H1 (cell line): ENCODE measurements around the gene WNT5A. TPM values are rescaled to one million over a fixed set of nuclear protein-coding genes. Genes with fewer than 3 reads are reported as not detected.

Source experiments
- CTCF ChIA-PET: fragments of 300-600 bp; sonication (Branson Sonifier 250); formaldehyde crosslinking; loops from one replicate; lab custom pipeline; 2021; ENCODE audit not compliant: partially characterized antibody; lab: Charles Lee
- POLR2A ChIA-PET: fragments of 300-600 bp; sonication (Branson Sonifier 250); formaldehyde crosslinking; loops from one replicate; lab custom pipeline; 2021; ENCODE audit warnings: inconsistent platforms; ENCODE audit not compliant: partially characterized antibody; lab: Charles Lee
- DNase-seq, 2 experiments: peaks; one replicate each; pipeline versions ENCODE4 v3.0.0 to v3.0.0-alpha.2; 2010 to 2022; ENCODE audit warnings: low spot score in 2 of 2, low read depth in 1 of 2, mixed read lengths in 1 of 2
- FAIRE-seq: peaks from 2 replicates; lab custom pipeline; 2011; peaks lifted over from hg19 to GRCh38; lab: Jason Lieb, UNC
- H2AFZ ChIP-seq: 2 replicates; pipeline ENCODE4 v1.8.1; 2012; ENCODE audit warnings: low read length, inconsistent platforms
- H2AK5ac ChIP-seq: 2 replicates; pipeline ENCODE4 v1.6.1; 2013; ENCODE audit warnings: low read depth, low read length
- H2BK120ac ChIP-seq: replicated peaks from 2 replicates; pipeline ENCODE3; 2013; ENCODE audit warnings: low read depth, low read length, inconsistent platforms
- H2BK12ac ChIP-seq: 2 replicates; pipeline ENCODE4 v1.6.1; 2013; ENCODE audit warnings: low read depth, low read length
- H2BK15ac ChIP-seq: 2 replicates; pipeline ENCODE4 v1.6.1; 2013; ENCODE audit warnings: low read length
- H2BK20ac ChIP-seq: 2 replicates; pipeline ENCODE4 v1.6.1; 2013; ENCODE audit warnings: low read length
- H2BK5ac ChIP-seq: 2 replicates; pipeline ENCODE4 v1.6.1; 2013; ENCODE audit warnings: low read depth, low read length
- H3K14ac ChIP-seq: 2 replicates; pipeline ENCODE4 v1.6.1; 2013; ENCODE audit warnings: inconsistent platforms; ENCODE audit not compliant: insufficient read length
- H3K18ac ChIP-seq: 2 replicates; pipeline ENCODE4 v1.6.1; 2013; ENCODE audit warnings: low read length; ENCODE audit errors: extremely low read depth
- H3K23ac ChIP-seq: 2 replicates; pipeline ENCODE4 v1.6.1; 2013; ENCODE audit warnings: inconsistent platforms; ENCODE audit not compliant: insufficient read length
- H3K23me2 ChIP-seq: 2 replicates; pipeline ENCODE4 v1.6.1; 2013; ENCODE audit warnings: low read depth, low read length
- H3K27ac ChIP-seq: 2 replicates; pipeline ENCODE4 v1.6.1; 2011; ENCODE audit warnings: low read depth, low read length, inconsistent platforms
- H3K27me3 ChIP-seq, 4 experiments: replicated peaks in 1 of 4; 1 replicate in 1 of 4; 2 replicates in 3 of 4; pipeline versions ENCODE4 v1.6.1 to v1.8.1; 2011 to 2013; ENCODE audit warnings: low read length in 3 of 4, mild to moderate bottlenecking in 3 of 4, inconsistent platforms in 2 of 4, mixed read lengths in 2 of 4, moderate library complexity in 1 of 4; ENCODE audit not compliant: control insufficient read depth in 3 of 4, insufficient read depth in 3 of 4; ENCODE audit errors: extremely low read depth in 1 of 4
- H3K36me3 ChIP-seq, 4 experiments: 2 replicates each; pipeline versions ENCODE4 v1.6.1 to v1.8.1; 2011 to 2013; ENCODE audit warnings: mild to moderate bottlenecking in 4 of 4, low read length in 3 of 4, moderate library complexity in 2 of 4, control low read depth in 1 of 4, inconsistent platforms in 1 of 4; ENCODE audit not compliant: insufficient read depth in 4 of 4, control insufficient read depth in 2 of 4
- H3K4ac ChIP-seq: replicated peaks from 2 replicates; pipeline ENCODE3; 2013; ENCODE audit warnings: low read length, low read depth, mixed read lengths, inconsistent platforms; ENCODE audit not compliant: insufficient read length
- H3K4me1 ChIP-seq, 4 experiments: replicated peaks in 1 of 4; 1 replicate in 1 of 4; 2 replicates in 3 of 4; pipeline versions ENCODE4 v1.6.1 to v1.8.1; 2011 to 2013; ENCODE audit warnings: low read length in 3 of 4, inconsistent platforms in 2 of 4, mixed read lengths in 1 of 4; ENCODE audit not compliant: insufficient read depth in 4 of 4, control insufficient read depth in 3 of 4
- H3K4me2 ChIP-seq, 2 experiments: 2 replicates each; pipeline versions ENCODE4 v1.6.1 to v1.8.1; 2011 to 2013; ENCODE audit warnings: low read depth in 2 of 2, low read length in 2 of 2, control low read depth in 1 of 2, inconsistent platforms in 1 of 2, mild to moderate bottlenecking in 1 of 2; ENCODE audit not compliant: insufficient read depth in 1 of 2
- H3K4me3 ChIP-seq, 4 experiments: fragments of 200-600, 300-600 bp in 1 of 4; sonication (generic), shearing (Covaris generic), sonication (Bioruptor Twin) in 1 of 4; 2 replicates each; pipeline versions ENCODE4 v1.5.1 to v1.8.1; 2011 to 2016; ENCODE audit warnings: low read length in 4 of 4, low read depth in 3 of 4, control low read depth in 2 of 4, inconsistent platforms in 2 of 4, mild to moderate bottlenecking in 2 of 4, mixed read lengths in 1 of 4, moderate library complexity in 1 of 4; ENCODE audit not compliant: insufficient read depth in 2 of 4; ENCODE audit errors: extremely low read depth in 1 of 4
- H3K56ac ChIP-seq: replicated peaks from 2 replicates; pipeline ENCODE3; 2013; ENCODE audit warnings: low read depth, mild to moderate bottlenecking, mixed read lengths, low read length, inconsistent platforms; ENCODE audit not compliant: insufficient read length
- H3K79me1 ChIP-seq: 2 replicates; pipeline ENCODE4 v1.6.1; 2013; ENCODE audit warnings: low read depth, low read length, control low read depth
- H3K79me2 ChIP-seq, 2 experiments: 2 replicates each; pipeline versions ENCODE4 v1.6.1 to v1.8.1; 2012 to 2013; ENCODE audit warnings: low read length in 2 of 2, mild to moderate bottlenecking in 2 of 2, inconsistent platforms in 1 of 2; ENCODE audit not compliant: insufficient read depth in 2 of 2, control insufficient read depth in 1 of 2
- H3K9ac ChIP-seq, 4 experiments: replicated peaks in 1 of 4; 1 replicate in 1 of 4; 2 replicates in 3 of 4; pipeline versions ENCODE4 v1.6.1 to v1.8.1; 2011 to 2013; ENCODE audit warnings: low read depth in 3 of 4, low read length in 3 of 4, control low read depth in 2 of 4, mild to moderate bottlenecking in 2 of 4, moderate library complexity in 2 of 4, inconsistent platforms in 1 of 4; ENCODE audit errors: extremely low read depth in 1 of 4
- H3K9me3 ChIP-seq, 2 experiments: 2 replicates each; pipeline versions ENCODE4 v1.6.1 to v1.8.1; 2012 to 2013; ENCODE audit warnings: mild to moderate bottlenecking in 2 of 2, moderate library complexity in 2 of 2, control low read depth in 1 of 2, inconsistent platforms in 1 of 2, low read depth in 1 of 2, low read length in 1 of 2, mixed read lengths in 1 of 2; ENCODE audit not compliant: insufficient read depth in 2 of 2
- H4K20me1 ChIP-seq, 2 experiments: replicated peaks in 1 of 2; 2 replicates each; pipeline versions ENCODE3 to v1.8.1; 2011 to 2013; ENCODE audit warnings: inconsistent platforms in 2 of 2, low read length in 2 of 2, mild to moderate bottlenecking in 1 of 2; ENCODE audit not compliant: insufficient read depth in 2 of 2, control insufficient read depth in 1 of 2
- H4K5ac ChIP-seq: 2 replicates; pipeline ENCODE4 v1.6.1; 2013; ENCODE audit warnings: low read length, low read depth, mixed read lengths, inconsistent platforms; ENCODE audit not compliant: insufficient read length
- H4K8ac ChIP-seq: 2 replicates; pipeline ENCODE4 v1.8.0; 2013; ENCODE audit warnings: mild to moderate bottlenecking, moderate library complexity, low read length, inconsistent platforms; ENCODE audit not compliant: insufficient read depth; ENCODE audit errors: extremely low read depth
- H4K91ac ChIP-seq: replicated peaks from 2 replicates; pipeline ENCODE3; 2013; ENCODE audit warnings: low read length, mixed read lengths, inconsistent platforms; ENCODE audit not compliant: insufficient read length
- ASH2L ChIP-seq: fragments of 200-600, 300-600 bp; sonication (generic); IDR thresholded peaks from one replicate; pipeline ENCODE4 v1.7.1; 2017; ENCODE audit warnings: low read length
- BACH1 ChIP-seq: IDR thresholded peaks from 2 replicates; pipeline ENCODE4 v1.6.1; 2012; ENCODE audit warnings: low read length, improper control_type of control experiment
- POLR2AphosphoS5 ChIP-seq: IDR thresholded peaks from 2 replicates; pipeline ENCODE4 v1.6.1; 2011; ENCODE audit warnings: low read depth, low read length
- RNF2 ChIP-seq: fragments of 200-900, 300-1000 bp; sonication (generic); IDR thresholded peaks from 2 replicates; pipeline ENCODE4 v1.7.1; 2016; ENCODE audit warnings: borderline replicate concordance, low read depth, mild to moderate bottlenecking, antibody characterized with exemption, low read length; ENCODE audit not compliant: poor library complexity, severe bottlenecking; ENCODE audit errors: missing control alignments
- SRF ChIP-seq: IDR thresholded peaks from 2 replicates; pipeline ENCODE4 v1.6.1; 2011; ENCODE audit warnings: mild to moderate bottlenecking, low read depth, low read length, moderate library complexity
- WGBS, 2 experiments: shearing (Covaris generic) in 1 of 2; methylation state at CpG; one replicate each; pipeline versions ENCODE4 v1.1.6 to v1.1.7; 2013 to 2015; ENCODE audit warnings: low lambda C conversion rate in 2 of 2, mixed read lengths in 2 of 2, inconsistent platforms in 1 of 2, low coverage in 1 of 2, missing lambda C conversion rate in 1 of 2; ENCODE audit not compliant: insufficient replicate concordance in 2 of 2, insufficient coverage in 1 of 2, insufficient read length in 1 of 2; ENCODE audit errors: extremely low coverage in 1 of 2, missing lambda C conversion rate in 1 of 2; 5-methylcytosine and 5-hydroxymethylcytosine counted together
- polyA plus RNA-seq, 7 experiments: library from polyadenylated mRNA; depleted of rRNA in 3 of 7; stranded (reverse) in 5 of 7; unstranded in 2 of 7; fragments of >200 nt in 5 of 7; fragments of 200-250 nt in 2 of 7; gene quantifications; 1 replicate in 5 of 7; 2 replicates in 1 of 7; 4 replicates in 1 of 7; pipeline versions ENCODE4 v1.2.1 to v1.2.3, GENCODE V29; 2011 to 2013; ENCODE audit warnings: missing spikeins in 2 of 7, mixed read lengths in 2 of 7
- total RNA-seq: library from RNA; stranded (reverse); fragmentation: NEBNext Ultra II Directional; extraction: Animal tissue kit (Norgen Biotek cat#: 25700); gene quantifications from 2 replicates; pipeline ENCODE4 v1.2.1, GENCODE V29; 2021

Gene WNT5A
- total and polyA plus RNA-seq, 2 of the 8 experiments (the other 6 are each of a cell fraction or from before 2014, with no cell fraction given) = 3.9 to 5.6 TPM

DNA sequence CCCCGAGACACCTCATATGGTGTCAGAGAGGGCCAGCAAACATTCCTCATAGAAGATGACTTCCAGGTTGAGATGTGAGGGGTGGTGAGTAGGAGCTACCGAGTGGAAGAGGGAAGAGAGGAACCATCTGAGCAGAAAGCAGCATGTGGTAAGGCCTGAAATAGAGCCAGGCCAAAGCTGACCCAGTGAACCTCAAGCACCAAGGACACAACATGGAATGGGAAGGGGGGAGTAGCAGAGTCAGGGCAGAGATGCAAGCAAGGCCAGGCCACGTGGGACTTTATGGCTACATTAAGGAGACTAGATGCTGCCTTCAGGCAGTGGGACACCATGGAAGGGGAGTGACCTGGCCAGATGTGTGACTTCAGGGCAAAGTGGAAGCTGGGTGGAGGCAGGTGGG, 38.3 kb upstream of the WNT5A start:
- no peak overlapping the region for H2AFZ ChIP-seq
- H3K4me3 ChIP-seq = no peak overlapping the region
- no peak overlapping the region for H2BK5ac ChIP-seq
- no peak overlapping the region for H3K56ac ChIP-seq
- H3K9me3 ChIP-seq = no peaks in the 10 kb centered on the region
- CTCF ChIA-PET = interaction anchor here (0.6 to 1.2 kb wide), 2 partner anchors 11 to 323 kb away, joined by 3 to 4 read pairs; no protein-coding TSS in a partner anchor
- FAIRE-seq = no peak
- no peaks in the 10 kb centered on the region for H3K23me2 ChIP-seq
- H3K4ac ChIP-seq = no peak overlapping the region
- no peak overlapping the region for H2AK5ac ChIP-seq
- H3K18ac ChIP-seq = no peak overlapping the region
- H4K8ac ChIP-seq = no peak overlapping the region
- 88% methylated on average over 3 of the region's 3 CpGs; no CpG with 5 or more reads in 1 of the 2 experiments for WGBS, 2 experiments
- no peak overlapping the region for H2BK20ac ChIP-seq
- no peak overlapping the region for H3K23ac ChIP-seq
- H3K4me1 ChIP-seq = peaks cover 7 to 16% (median 14%) of the 10 kb centered on the region in 4 experiments
- no peaks in the 10 kb centered on the region for H3K79me1 ChIP-seq
- POLR2A ChIA-PET = no interaction called here
- no peaks in the 10 kb centered on the region for H3K36me3 ChIP-seq
- DNase-seq = no peak
- H3K27me3 ChIP-seq = peaks cover 0 to 2% (median 0%) of the 10 kb centered on the region in 4 experiments; a peak in 1 of 7 replicates
- no peak overlapping the region for H4K5ac ChIP-seq
- H3K14ac ChIP-seq = no peak overlapping the region
- no peak overlapping the region for H3K27ac ChIP-seq
- no peak overlapping the region for H2BK120ac ChIP-seq
- H2BK15ac ChIP-seq = peak overlapping the region; percentile 5; the same call in 1 of the 2 replicates
- H3K4me2 ChIP-seq = no peak overlapping the region
- H4K91ac ChIP-seq = no peak overlapping the region
- no peak overlapping the region for H3K9ac ChIP-seq
- H2BK12ac ChIP-seq = no peak overlapping the region
- no peaks in the 10 kb centered on the region for H4K20me1 ChIP-seq
- no peaks in the 10 kb centered on the region for H3K79me2 ChIP-seq
- no peak for TF ChIP-seq ASH2L
- no peak for TF ChIP-seq SRF
- TF ChIP-seq BACH1 = no peak
- TF ChIP-seq POLR2AphosphoS5 = no peak
- TF ChIP-seq RNF2 = no peak
